CD4-positive, alpha-beta T cell (primary cell): ENCODE measurements around the gene GPR180. TPM values are rescaled to one million over a fixed set of nuclear protein-coding genes. Genes with fewer than 3 reads are reported as not detected.
A peak's percentile ranks its signal among the peaks of the same experiment; 100 is the strongest.

Source experiments
- ATAC-seq: fragments of 200-7000 bp; cut with Tn5 transposase; one replicate; pipeline ENCODE4 v1.10.0; 2022; ENCODE audit warnings: mild to moderate bottlenecking; ENCODE audit not compliant: poor library complexity
- CTCF ChIA-PET: fragments of 350-600 bp; sonication (Branson Sonifier 250); formaldehyde crosslinking; loops from one replicate; lab custom pipeline; 2021; ENCODE audit warnings: antibody characterized with exemption, inconsistent platforms; lab: Charles Lee
- POLR2A ChIA-PET: fragments of 350-600 bp; sonication (Branson Sonifier 250); formaldehyde crosslinking; loops from one replicate; lab custom pipeline; 2021; ENCODE audit warnings: antibody characterized with exemption, inconsistent platforms; lab: Charles Lee
- DNase-seq, 14 experiments: peaks; one replicate each; pipeline ENCODE4 v3.0.0-alpha.2; 2013 to 2020; ENCODE audit warnings: mixed read lengths in 2 of 14
- H3K27ac ChIP-seq, 2 donors: one replicate each; pipeline versions ENCODE4 v1.5.1 to v1.7.0; 2013; ENCODE audit warnings: low read length in 2 of 2, low read depth in 1 of 2, mild to moderate bottlenecking in 1 of 2
- H3K27me3 ChIP-seq, 2 experiments: 1 replicate in 1 of 2; 2 replicates in 1 of 2; pipeline versions ENCODE4 v1.6.1 to v1.7.0; 2013; ENCODE audit warnings: low read length in 2 of 2, control low read depth in 1 of 2, mild to moderate bottlenecking in 1 of 2, moderate library complexity in 1 of 2; ENCODE audit not compliant: insufficient read depth in 2 of 2, control insufficient read depth in 1 of 2
- H3K36me3 ChIP-seq: one replicate; pipeline ENCODE4 v1.6.1; 2013; ENCODE audit warnings: low read length, control low read depth; ENCODE audit not compliant: insufficient read depth
- H3K4me1 ChIP-seq: one replicate; pipeline ENCODE4 v1.6.1; 2013; ENCODE audit warnings: low read length, control low read depth; ENCODE audit not compliant: insufficient read depth
- H3K4me3 ChIP-seq: one replicate; pipeline ENCODE4 v1.5.1; 2013; ENCODE audit warnings: mild to moderate bottlenecking, low read length, moderate library complexity
- H3K9me3 ChIP-seq, 2 experiments: 1 replicate in 1 of 2; 2 replicates in 1 of 2; pipeline versions ENCODE4 v1.6.1 to v1.7.0; 2013; ENCODE audit warnings: low read length in 2 of 2, mild to moderate bottlenecking in 2 of 2, control low read depth in 1 of 2, moderate library complexity in 1 of 2; ENCODE audit not compliant: control insufficient read depth in 1 of 2, insufficient read depth in 1 of 2
- H3K27ac Mint-ChIP-seq: one replicate; pipeline ENCODE4 v1.8.0; 2020; ENCODE audit warnings: mixed read lengths
- H3K27me3 Mint-ChIP-seq: one replicate; pipeline ENCODE4 v1.8.0; 2021; ENCODE audit warnings: mixed read lengths
- H3K36me3 Mint-ChIP-seq: one replicate; pipeline ENCODE4 v1.8.0; 2021; ENCODE audit warnings: low read depth, mixed read lengths
- H3K4me1 Mint-ChIP-seq: one replicate; pipeline ENCODE4 v1.8.0; 2021; ENCODE audit warnings: low read depth, mixed read lengths
- H3K4me3 Mint-ChIP-seq: one replicate; pipeline ENCODE4 v1.8.0; 2020; ENCODE audit warnings: mild to moderate bottlenecking, mixed read lengths
- H3K9me3 Mint-ChIP-seq: one replicate; pipeline ENCODE4 v1.8.0; 2020; ENCODE audit warnings: mixed read lengths
- CTCF ChIP-seq: fragments of 200-600 bp; IDR thresholded peaks from one replicate; pipeline ENCODE4 v1.8.0; 2022; ENCODE audit warnings: antibody characterized with exemption, mild to moderate bottlenecking
- intact Hi-C, 2 experiments: fragments of 100-400 bp; cut with DNase I in 1 of 2; cut with micrococcal nuclease in 1 of 2; formaldehyde crosslinking; loops; one replicate each; pipeline versions ENCODE4 v1.15.1 to v1.9.0; 2023 to 2025; cut with DNase I, micrococcal nuclease
- total RNA-seq, 174 experiments: library from RNA in 2 of 174; stranded (reverse) in 2 of 174; gene quantifications; one replicate each; pipeline ENCODE4 v1.2.3 and lab custom pipeline; 2021 to 2026

The GPR180 gene
- total RNA-seq, 2 experiments from 2014 or later: 0.80 to 0.92 TPM

GRCh38 chr13:94674609-94675348, 73.1 kb downstream of the GPR180 start:
- intact Hi-C loops: loop anchor here (1.0 to 10.0 kb wide), 6 partner anchors 480 to 804 kb away; no protein-coding TSS in a partner anchor
- no peak for ATAC-seq
- CTCF ChIA-PET: interaction anchor here (0.6 kb wide), 1 partner anchor 986 kb away, joined by 4 read pairs; no protein-coding TSS in a partner anchor
- peak; percentile 78 for TF ChIP-seq CTCF
- H3K4me1 Mint-ChIP-seq: no peaks in the 10 kb centered on the region
- H3K27me3 Mint-ChIP-seq: peaks cover 34% of the 10 kb centered on the region
- no peaks in the 10 kb centered on the region for H3K9me3 Mint-ChIP-seq
- POLR2A ChIA-PET: no interaction called here
- Histone ChIP-seq H3K36me3 (no peaks in the 10 kb centered on the region), H3K27ac (no peak overlapping the region), H3K9me3 (no peaks in the 10 kb centered on the region), H3K4me1 (no peaks in the 10 kb centered on the region), H3K27me3 (peaks cover 3 to 6% of the 10 kb centered on the region in 2 experiments), H3K4me3 (no peak overlapping the region)
- peak; percentile 10 to 67 (median 38) for DNase-seq
- H3K27ac Mint-ChIP-seq: no peak overlapping the region
- H3K4me3 Mint-ChIP-seq: no peak overlapping the region
- H3K36me3 Mint-ChIP-seq: no peaks in the 10 kb centered on the region

DNA sequence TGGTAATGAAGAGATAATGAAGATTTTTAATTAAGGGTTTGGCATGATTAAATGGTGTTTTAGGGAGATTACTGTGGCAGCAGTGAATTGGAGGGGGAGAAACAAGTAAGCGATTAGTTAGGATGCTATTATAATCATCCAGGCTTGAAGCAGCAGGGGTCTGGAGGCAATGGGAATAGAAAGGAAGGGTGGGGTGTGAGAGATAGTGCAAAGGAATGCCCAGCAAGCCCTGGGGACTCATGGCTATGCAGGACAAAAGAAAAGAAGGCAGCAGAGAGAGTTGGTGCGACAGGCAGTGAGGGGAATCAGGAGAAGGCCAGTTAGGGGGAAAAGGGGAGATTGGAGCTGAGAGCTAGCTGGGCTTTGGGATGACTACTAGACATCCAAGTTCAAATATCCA, 76.1 kb downstream of the GPR180 start:
- no peak overlapping the region for H3K4me3 ChIP-seq
- Mint-ChIP-seq H3K9me3 (no peaks in the 10 kb centered on the region), H3K27me3 (peaks cover 47% of the 10 kb centered on the region), H3K36me3 (no peaks in the 10 kb centered on the region), H3K4me3 (no peak overlapping the region), H3K27ac (no peak overlapping the region), H3K4me1 (no peaks in the 10 kb centered on the region)
- H3K36me3 ChIP-seq: no peaks in the 10 kb centered on the region
- ChIA-PET CTCF (no interaction called here), POLR2A (no interaction called here)
- no peaks in the 10 kb centered on the region for H3K9me3 ChIP-seq
- no peak for DNase-seq
- no peak for ATAC-seq
- H3K27ac ChIP-seq: no peak overlapping the region
- intact Hi-C loops: loop anchor here in 1 of 2 experiments (5.0 to 10.0 kb wide), 3 partner anchors 477 to 800 kb away; no protein-coding TSS in a partner anchor
- no peaks in the 10 kb centered on the region for H3K4me1 ChIP-seq
- TF ChIP-seq CTCF: no peak
- peaks cover 3 to 6% of the 10 kb centered on the region in 2 experiments for H3K27me3 ChIP-seq

DNA sequence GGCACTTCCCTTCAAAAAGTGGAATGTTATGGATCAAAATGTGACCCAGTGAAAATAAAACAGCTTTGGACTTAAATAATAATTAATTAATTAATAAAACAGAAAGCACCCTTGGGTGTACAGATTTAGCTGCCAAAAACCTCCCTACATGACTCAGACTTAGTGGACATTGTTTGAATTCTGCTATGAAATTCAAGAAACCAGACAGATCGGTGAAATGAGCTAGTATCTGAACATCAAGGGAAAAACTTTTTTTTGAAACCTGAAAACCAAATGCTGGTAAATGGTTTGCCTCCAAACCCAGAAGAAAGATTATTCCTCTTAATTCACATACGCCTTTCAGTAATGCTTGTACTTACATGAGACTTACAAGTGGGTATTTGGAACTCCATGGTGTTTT, 77.2 kb downstream of the GPR180 start:
- POLR2A ChIA-PET: interaction anchor here (1.0 kb wide), 1 partner anchor 689 kb away, joined by 3 read pairs; no protein-coding TSS in a partner anchor
- H3K4me1 Mint-ChIP-seq: no peaks in the 10 kb centered on the region
- intact Hi-C loops: loop anchor here in 1 of 2 experiments (5.0 to 10.0 kb wide), 3 partner anchors 476 to 798 kb away; no protein-coding TSS in a partner anchor
- Histone ChIP-seq H3K36me3 (no peaks in the 10 kb centered on the region), H3K4me1 (no peaks in the 10 kb centered on the region), H3K9me3 (no peaks in the 10 kb centered on the region), H3K4me3 (no peak overlapping the region), H3K27me3 (peaks cover 6 to 8% of the 10 kb centered on the region in 2 experiments), H3K27ac (no peak overlapping the region)
- TF ChIP-seq CTCF: no peak
- ATAC-seq (no peak), DNase-seq (no peak)
- H3K9me3 Mint-ChIP-seq: no peaks in the 10 kb centered on the region
- peaks cover 55% of the 10 kb centered on the region for H3K27me3 Mint-ChIP-seq
- no peak overlapping the region for H3K4me3 Mint-ChIP-seq
- CTCF ChIA-PET: no interaction called here
- no peak overlapping the region for H3K27ac Mint-ChIP-seq
- no peaks in the 10 kb centered on the region for H3K36me3 Mint-ChIP-seq
